OCI-LY7 (cell line): ENCODE results near the gene GDF10. TPM values are rescaled to one million over a fixed set of nuclear protein-coding genes. Genes with fewer than 3 reads are reported as not detected.

Experiments used
- BruUV-seq: library from RNA; stranded (reverse); fragments of 400-500 nt; replicated peaks from 2 replicates; lab custom pipeline; 2021; lab: Mats Ljungman, UMichigan
- CTCF ChIA-PET: fragments of 300-600 bp; sonication (Branson Sonifier 250); formaldehyde crosslinking; loops from one replicate; lab custom pipeline; 2022; ENCODE audit warnings: antibody characterized with exemption; ENCODE audit not compliant: unreplicated experiment; lab: Charles Lee
- POLR2A ChIA-PET: fragments of 300-600 bp; sonication (Branson Sonifier 250); formaldehyde crosslinking; loops from one replicate; lab custom pipeline; 2022; ENCODE audit warnings: antibody characterized with exemption; lab: Charles Lee
- DNase-seq: peaks from one replicate; pipeline ENCODE4 v3.0.0-alpha.2; 2015; ENCODE audit warnings: low spot score
- H2AFZ ChIP-seq: fragments of 200-600 bp; sonication (generic), shearing (Covaris generic); 2 replicates; pipeline ENCODE4 v1.6.1; 2014; ENCODE audit warnings: mild to moderate bottlenecking, antibody characterized with exemption, low read length, moderate library complexity
- H3K27ac ChIP-seq: fragments of 200-600 bp; sonication (generic); 2 replicates; pipeline ENCODE4 v1.5.1; 2014; ENCODE audit warnings: mixed run types, low read depth, mild to moderate bottlenecking, moderate library complexity, low read length, inconsistent platforms; ENCODE audit not compliant: poor library complexity, severe bottlenecking
- H3K36me3 ChIP-seq: fragments of 200-600 bp; sonication (generic); 2 replicates; pipeline ENCODE4 v1.6.1; 2014; ENCODE audit warnings: mild to moderate bottlenecking, antibody characterized with exemption, low read length, moderate library complexity, mixed read lengths; ENCODE audit not compliant: insufficient read depth
- H3K4me1 ChIP-seq: fragments of 200-600 bp; sonication (generic); 2 replicates; pipeline ENCODE4 v1.5.1; 2014; ENCODE audit warnings: mild to moderate bottlenecking, low read length; ENCODE audit not compliant: insufficient read depth, poor library complexity, severe bottlenecking
- H3K4me2 ChIP-seq: fragments of 200-600 bp; sonication (generic); 2 replicates; pipeline ENCODE4 v1.6.1; 2014; ENCODE audit warnings: mild to moderate bottlenecking, low read length
- H3K4me3 ChIP-seq: fragments of 200-600 bp; sonication (generic); 2 replicates; pipeline ENCODE4 v1.5.1; 2014; ENCODE audit warnings: mild to moderate bottlenecking, low read depth, low read length; ENCODE audit not compliant: poor library complexity, severe bottlenecking
- H3K79me2 ChIP-seq: fragments of 200-600 bp; sonication (generic); 2 replicates; pipeline ENCODE4 v1.6.1; 2016; ENCODE audit warnings: low read depth, mild to moderate bottlenecking, low read length, moderate library complexity, mixed read lengths; ENCODE audit not compliant: insufficient read depth
- H3K9me2 ChIP-seq: fragments of 200-600 bp; sonication (generic); 2 replicates; pipeline ENCODE4 v1.6.1; 2016; ENCODE audit warnings: mild to moderate bottlenecking, low read length, mixed read lengths; ENCODE audit not compliant: insufficient read depth
- H3K9me3 ChIP-seq: fragments of 200-600 bp; sonication (generic); 2 replicates; pipeline ENCODE4 v1.6.1; 2014; ENCODE audit warnings: mild to moderate bottlenecking, mixed run types, low read length, mixed read lengths
- H4K20me1 ChIP-seq: fragments of 200-600 bp; sonication (generic); 2 replicates; pipeline ENCODE4 v1.6.1; 2014; ENCODE audit warnings: mild to moderate bottlenecking, antibody characterized with exemption, low read length, moderate library complexity, mixed read lengths; ENCODE audit not compliant: insufficient read depth
- CTCF ChIP-seq: fragments of 200-600 bp; sonication (generic); conservative IDR thresholded peaks from 2 replicates; pipeline ENCODE4 v1.5.1; 2014; ENCODE audit warnings: mild to moderate bottlenecking, antibody characterized with exemption, low read length, moderate library complexity, mixed read lengths
- EZH2phosphoT487 ChIP-seq: fragments of 200-600 bp; sonication (generic); IDR thresholded peaks from 2 replicates; pipeline ENCODE4 v1.6.1; 2018; ENCODE audit warnings: low read depth, borderline replicate concordance, mild to moderate bottlenecking, mixed run types, antibody characterized with exemption, low read length, moderate library complexity, mixed read lengths
- intact Hi-C: fragments of 100-400 bp; cut with micrococcal nuclease; formaldehyde crosslinking; loops from one replicate; pipeline ENCODE4 v1.10.0; 2022; ENCODE audit not compliant: unreplicated experiment
- total RNA-seq, 2 experiments: library from RNA; depleted of rRNA in 1 of 2; stranded (reverse); fragments of >200 nt in 1 of 2; shearing (Covaris generic) in 1 of 2; gene quantifications; 2 replicates each; pipeline ENCODE4 v1.2.3, GENCODE V29; 2014 to 2022

The GDF10 gene
- total RNA-seq, 2 experiments from 2014 or later = not detected

GRCh38 chr10:47288236-47288635 lies 11.8 kb upstream of the GDF10 start:
- no peak for TF ChIP-seq CTCF
- H3K4me2 ChIP-seq = no peak overlapping the region
- intact Hi-C loops = no loop called here
- no peak overlapping the region for H3K4me3 ChIP-seq
- CTCF ChIA-PET = no interaction called here
- no peaks in the 10 kb centered on the region for H3K4me1 ChIP-seq
- BruUV-seq = no TSS peak
- H3K79me2 ChIP-seq = no peaks in the 10 kb centered on the region
- no peak overlapping the region for H3K27ac ChIP-seq
- POLR2A ChIA-PET = no interaction called here
- H3K36me3 ChIP-seq = no peaks in the 10 kb centered on the region
- no peaks in the 10 kb centered on the region for H3K9me2 ChIP-seq
- no peak for DNase-seq
- H3K9me3 ChIP-seq = no peaks in the 10 kb centered on the region
- no peak overlapping the region for H2AFZ ChIP-seq
- H4K20me1 ChIP-seq = no peaks in the 10 kb centered on the region

- intact Hi-C loops = no loop called here
- Histone ChIP-seq H3K4me3 (no peak overlapping the region), H3K9me3 (no peaks in the 10 kb centered on the region), H3K79me2 (no peaks in the 10 kb centered on the region), H3K4me2 (no peak overlapping the region), H3K36me3 (no peaks in the 10 kb centered on the region), H3K4me1 (no peaks in the 10 kb centered on the region), H3K27ac (no peak overlapping the region), H4K20me1 (no peaks in the 10 kb centered on the region), H2AFZ (no peak overlapping the region), H3K9me2 (no peaks in the 10 kb centered on the region)
- no TSS peak for BruUV-seq
- ChIA-PET POLR2A (no interaction called here), CTCF (interaction anchor here (0.8 kb wide), 1 partner anchor 10 kb away, joined by 3 read pairs; no protein-coding TSS in a partner anchor)
- TF ChIP-seq CTCF (no peak), EZH2phosphoT487 (no peak)
- DNase-seq = no peak
Observed at GRCh38 chr10:47288916-47289495, 11.0 kb upstream of the GDF10 start.

- Histone ChIP-seq H3K36me3 (no peaks in the 10 kb centered on the region), H3K27ac (no peak overlapping the region), H3K4me1 (no peaks in the 10 kb centered on the region), H3K4me2 (no peak overlapping the region), H3K9me3 (no peaks in the 10 kb centered on the region), H3K9me2 (no peaks in the 10 kb centered on the region), H3K79me2 (no peaks in the 10 kb centered on the region), H3K4me3 (no peak overlapping the region), H4K20me1 (no peaks in the 10 kb centered on the region), H2AFZ (no peak overlapping the region)
- ChIA-PET CTCF (no interaction called here), POLR2A (no interaction called here)
- no TSS peak for BruUV-seq
- DNase-seq = no peak
- TF ChIP-seq CTCF (no peak), EZH2phosphoT487 (no peak)
- intact Hi-C loops = no loop called here
Observed at GRCh38 chr10:47289921-47290320, 10.1 kb upstream of the GDF10 start.
